Measurements from ENCODE around the gene RNF44. TPM values are rescaled to one million over a fixed set of nuclear protein-coding genes. Genes with fewer than 3 reads are reported as not detected.

The RNF44 gene
- total RNA-seq, 5 donors from 2014 or later (not counting 1 experiment from before 2014, with no cell fraction given) = 250 to 319 (median 294) TPM

GRCh38 chr5:176531902-176532493, 5.2 kb downstream of the RNF44 start:
- peaks cover 45 to 87% of the 10 kb centered on the region in 2 experiments for H3K4me1 ChIP-seq (ENCODE audit: control insufficient read depth in 1 of 2, extremely low read depth in 1 of 2, insufficient read depth in 2 of 2, low read length in 2 of 2)
- ATAC-seq (replicated peaks in 1 of 4) (no peak), DNase-seq (no peak)
- H3K27ac ChIP-seq (ENCODE audit: low read length) = peak overlapping the region; percentile 47
- CTCF ChIA-PET = interaction anchor here in 1 of 2 donors (0.6 to 2.2 kb wide), 2 partner anchors 84 to 102 kb away, joined by 3 to 10 read pairs; partner anchors contain the start of gene FAF2
- H3K9me3 ChIP-seq = no peaks in the 10 kb centered on the region
- peak overlapping the region; percentile 36 to 58 for H3K4me3 ChIP-seq (ENCODE audit: control insufficient read depth in 1 of 2, extremely low read depth in 1 of 2, low read length in 1 of 2)
- POLR2A ChIA-PET = no interaction called here
- Mint-ChIP-seq H3K36me3 (peaks cover 28% of the 10 kb centered on the region), H3K27me3 (no peaks in the 10 kb centered on the region), H3K9me3 (no peaks in the 10 kb centered on the region), H3K4me3 (peak overlapping the region; percentile 64 to 97 (median 71)), H3K4me1 (peaks cover 58 to 61% (median 59%) of the 10 kb centered on the region in 3 donors), H3K27ac (peak overlapping the region; percentile 95 to 96)
- peaks cover 13 to 50% of the 10 kb centered on the region in 2 donors for H3K36me3 ChIP-seq (ENCODE audit: control insufficient read depth in 2 of 2, extremely low read depth in 1 of 2, insufficient read depth in 1 of 2, low read length in 1 of 2)
- H3K27me3 ChIP-seq (replicated peaks in 1 of 2; ENCODE audit: control insufficient read depth in 2 of 2, extremely low read depth in 1 of 2, insufficient read depth in 2 of 2, low read length in 1 of 2) = no peaks in the 10 kb centered on the region
- WGBS (ENCODE audit: insufficient coverage) = 83% methylated on average over 17 of the region's 28 CpGs

- no peaks in the 10 kb centered on the region for H3K9me3 Mint-ChIP-seq
- no peaks in the 10 kb centered on the region for H3K27me3 Mint-ChIP-seq
- Histone ChIP-seq H3K9me3 (no peaks in the 10 kb centered on the region), H3K27me3 (replicated peaks in 1 of 2; ENCODE audit: control insufficient read depth in 2 of 2, extremely low read depth in 1 of 2, insufficient read depth in 2 of 2, low read length in 1 of 2) (no peaks in the 10 kb centered on the region), H3K36me3 (ENCODE audit: control insufficient read depth in 2 of 2, extremely low read depth in 1 of 2, insufficient read depth in 1 of 2, low read length in 1 of 2) (peaks cover 13 to 55% of the 10 kb centered on the region in 2 donors), H3K4me3 (ENCODE audit: control insufficient read depth in 1 of 2, extremely low read depth in 1 of 2, low read length in 1 of 2) (peak overlapping the region; percentile 36 to 58), H3K4me1 (ENCODE audit: control insufficient read depth in 1 of 2, extremely low read depth in 1 of 2, insufficient read depth in 2 of 2, low read length in 2 of 2) (peaks cover 48 to 89% of the 10 kb centered on the region in 2 experiments), H3K27ac (ENCODE audit: low read length) (peak overlapping the region; percentile 47)
- H3K4me3 Mint-ChIP-seq = peak overlapping the region; percentile 64 to 97 (median 71)
- POLR2A ChIA-PET = interaction anchor here in 1 of 2 donors (0.9 kb wide), 1 partner anchor 9 kb away, joined by 3 read pairs; no protein-coding TSS in a partner anchor
- peaks cover 58 to 61% (median 59%) of the 10 kb centered on the region in 3 donors for H3K4me1 Mint-ChIP-seq
- no peak for ATAC-seq (replicated peaks in 1 of 4)
- H3K36me3 Mint-ChIP-seq = peaks cover 28% of the 10 kb centered on the region
- DNase-seq = no peak
- WGBS (ENCODE audit: insufficient coverage) = 39% methylated on average over 11 of the region's 24 CpGs
- CTCF ChIA-PET = interaction anchor here (1.0 to 2.2 kb wide), 2 partner anchors 42 to 83 kb away, joined by 4 to 10 read pairs; partner anchors contain the start of gene FAF2 (in 1 of the 2)
- peak overlapping the region; percentile 95 to 96 for H3K27ac Mint-ChIP-seq
These were observed 6.0 kb downstream of the RNF44 start for GRCh38 chr5:176530983-176531901.

GRCh38 chr5:176530393-176530982, 6.7 kb downstream of the RNF44 start:
- H3K4me3 ChIP-seq (ENCODE audit: control insufficient read depth in 1 of 2, extremely low read depth in 1 of 2, low read length in 1 of 2) = peak overlapping the region; percentile 36 to 65
- peaks cover 48 to 86% of the 10 kb centered on the region in 2 experiments for H3K4me1 ChIP-seq (ENCODE audit: control insufficient read depth in 1 of 2, extremely low read depth in 1 of 2, insufficient read depth in 2 of 2, low read length in 2 of 2)
- ATAC-seq (replicated peaks in 1 of 4) = no peak
- ChIA-PET POLR2A (interaction anchor here in 1 of 2 donors (0.9 kb wide), 1 partner anchor 9 kb away, joined by 3 read pairs; no protein-coding TSS in a partner anchor), CTCF (interaction anchor here (0.7 to 2.2 kb wide), 7 partner anchors 8 to 130 kb away, joined by 3 to 10 read pairs (median 4); partner anchors contain the start of gene FAF2 (in 1 of the 2))
- peak overlapping the region in 1 of 3 donors; percentile 97 for H3K4me3 Mint-ChIP-seq
- H3K36me3 ChIP-seq (ENCODE audit: control insufficient read depth in 2 of 2, extremely low read depth in 1 of 2, insufficient read depth in 1 of 2, low read length in 1 of 2) = peaks cover 13 to 55% of the 10 kb centered on the region in 2 donors
- WGBS (ENCODE audit: insufficient coverage) = under 1% methylated on average over 15 of the region's 28 CpGs
- peaks cover 55 to 61% (median 59%) of the 10 kb centered on the region in 3 donors for H3K4me1 Mint-ChIP-seq
- no peaks in the 10 kb centered on the region for H3K9me3 ChIP-seq
- DNase-seq = no peak
- H3K27me3 ChIP-seq (replicated peaks in 1 of 2; ENCODE audit: control insufficient read depth in 2 of 2, extremely low read depth in 1 of 2, insufficient read depth in 2 of 2, low read length in 1 of 2) = no peaks in the 10 kb centered on the region
- no peaks in the 10 kb centered on the region for H3K27me3 Mint-ChIP-seq
- H3K27ac ChIP-seq (ENCODE audit: low read length) = peak overlapping the region; percentile 47
- no peaks in the 10 kb centered on the region for H3K9me3 Mint-ChIP-seq
- H3K27ac Mint-ChIP-seq = peak overlapping the region; percentile 95 to 96
- H3K36me3 Mint-ChIP-seq = peaks cover 28% of the 10 kb centered on the region

- peaks cover 26% of the 10 kb centered on the region for H3K36me3 Mint-ChIP-seq
- H3K27ac Mint-ChIP-seq = peak overlapping the region; percentile 89 to 92
- H3K27me3 Mint-ChIP-seq = no peaks in the 10 kb centered on the region
- Histone ChIP-seq H3K36me3 (ENCODE audit: control insufficient read depth in 2 of 2, extremely low read depth in 1 of 2, insufficient read depth in 1 of 2, low read length in 1 of 2) (peaks cover 13 to 52% of the 10 kb centered on the region in 2 donors), H3K4me3 (ENCODE audit: control insufficient read depth in 1 of 2, extremely low read depth in 1 of 2, low read length in 1 of 2) (peak overlapping the region in 1 of 2 donors; percentile 4), H3K9me3 (no peaks in the 10 kb centered on the region), H3K27ac (ENCODE audit: low read length) (peak overlapping the region; percentile 48), H3K4me1 (ENCODE audit: control insufficient read depth in 1 of 2, extremely low read depth in 1 of 2, insufficient read depth in 2 of 2, low read length in 2 of 2) (peaks cover 48 to 79% of the 10 kb centered on the region in 2 experiments), H3K27me3 (replicated peaks in 1 of 2; ENCODE audit: control insufficient read depth in 2 of 2, extremely low read depth in 1 of 2, insufficient read depth in 2 of 2, low read length in 1 of 2) (no peaks in the 10 kb centered on the region)
- ATAC-seq (replicated peaks in 1 of 4) = peak; percentile 61 to 81 (median 69)
- H3K4me3 Mint-ChIP-seq = peak overlapping the region; percentile 53 to 97 (median 59)
- DNase-seq = peak in 34 of 35 experiments; percentile 48 to 83 (median 72)
- 0% methylated on average over 5 of the region's 11 CpGs for WGBS (ENCODE audit: insufficient coverage)
- POLR2A ChIA-PET = interaction anchor here in 1 of 2 donors (0.6 kb wide), 1 partner anchor 37 kb away, joined by 3 read pairs; no protein-coding TSS in a partner anchor
- H3K9me3 Mint-ChIP-seq = no peaks in the 10 kb centered on the region
- CTCF ChIA-PET = interaction anchor here (0.6 to 1.5 kb wide), 7 partner anchors 8 to 131 kb away, joined by 3 to 5 read pairs (median 4); no protein-coding TSS in a partner anchor
- peaks cover 47 to 55% (median 54%) of the 10 kb centered on the region in 3 donors for H3K4me1 Mint-ChIP-seq
These were observed 7.5 kb downstream of the RNF44 start for GRCh38 chr5:176529741-176530141.

- Mint-ChIP-seq H3K36me3 (peaks cover 23% of the 10 kb centered on the region), H3K4me3 (peak overlapping the region in 2 of 3 donors; percentile 53 to 97), H3K4me1 (peaks cover 42 to 50% (median 49%) of the 10 kb centered on the region in 3 donors), H3K27ac (peak overlapping the region; percentile 89 to 92), H3K27me3 (no peaks in the 10 kb centered on the region), H3K9me3 (no peaks in the 10 kb centered on the region)
- Histone ChIP-seq H3K27ac (ENCODE audit: low read length) (peak overlapping the region; percentile 48), H3K4me3 (ENCODE audit: control insufficient read depth in 1 of 2, extremely low read depth in 1 of 2, low read length in 1 of 2) (peak overlapping the region in 1 of 2 donors; percentile 4), H3K9me3 (no peaks in the 10 kb centered on the region), H3K27me3 (replicated peaks in 1 of 2; ENCODE audit: control insufficient read depth in 2 of 2, extremely low read depth in 1 of 2, insufficient read depth in 2 of 2, low read length in 1 of 2) (no peaks in the 10 kb centered on the region), H3K4me1 (ENCODE audit: control insufficient read depth in 1 of 2, extremely low read depth in 1 of 2, insufficient read depth in 2 of 2, low read length in 2 of 2) (peaks cover 48 to 76% of the 10 kb centered on the region in 2 experiments), H3K36me3 (ENCODE audit: control insufficient read depth in 2 of 2, extremely low read depth in 1 of 2, insufficient read depth in 1 of 2, low read length in 1 of 2) (peaks cover 13 to 49% of the 10 kb centered on the region in 2 donors)
- no peak for ATAC-seq (replicated peaks in 1 of 4)
- DNase-seq = no peak
- POLR2A ChIA-PET = interaction anchor here in 1 of 2 donors (0.6 kb wide), 1 partner anchor 36 kb away, joined by 3 read pairs; no protein-coding TSS in a partner anchor
- CTCF ChIA-PET = interaction anchor here (0.6 to 1.5 kb wide), 4 partner anchors 14 to 131 kb away, joined by 3 to 5 read pairs (median 5); no protein-coding TSS in a partner anchor
- WGBS (ENCODE audit: insufficient coverage) = 94% methylated on average over 22 of the region's 26 CpGs
These were observed 8.0 kb downstream of the RNF44 start for GRCh38 chr5:176529116-176529740.

Measured in T-cell (primary cell).